T-helper 2 cell treated with Interferon-gamma antibody and Interleukin-4, amounts not matched to agents 5 μg/mL and 100 μg/mL, for 36 hours (primary cell): ENCODE data around the gene HUWE1.

Experiments used
- DNase-seq: peaks from one replicate; pipeline ENCODE4 v3.0.0; 2021; ENCODE audit warnings: low spot score
- H3K27ac Mint-ChIP-seq: one replicate; pipeline ENCODE4 v1.8.0; 2021; ENCODE audit warnings: mild to moderate bottlenecking, mixed read lengths
- H3K27me3 Mint-ChIP-seq: one replicate; pipeline ENCODE4 v1.8.0; 2021; ENCODE audit warnings: low read depth, mixed read lengths
- H3K36me3 Mint-ChIP-seq: one replicate; pipeline ENCODE4 v1.8.0; 2021; ENCODE audit warnings: low read depth, mixed read lengths
- H3K4me1 Mint-ChIP-seq: one replicate; pipeline ENCODE4 v1.8.0; 2021; ENCODE audit warnings: low read depth, mixed read lengths
- H3K4me3 Mint-ChIP-seq: one replicate; pipeline ENCODE4 v1.8.0; 2022; ENCODE audit warnings: mild to moderate bottlenecking, moderate library complexity, mixed read lengths
- H3K9me3 Mint-ChIP-seq: one replicate; pipeline ENCODE4 v1.8.0; 2021; ENCODE audit warnings: mixed read lengths

Gene HUWE1

GRCh38 chrX:53678667-53679066 lies 7.9 kb downstream of the HUWE1 start:
- DNase-seq: no peak
- Mint-ChIP-seq H3K9me3 (no peaks in the 10 kb centered on the region), H3K4me3 (no peak overlapping the region), H3K4me1 (peaks cover 34% of the 10 kb centered on the region), H3K36me3 (peaks cover 59% of the 10 kb centered on the region), H3K27ac (peak overlapping the region; percentile 8), H3K27me3 (no peaks in the 10 kb centered on the region)

GRCh38 chrX:53677286-53677685 lies 9.2 kb downstream of the HUWE1 start:
- Mint-ChIP-seq H3K4me3 (no peak overlapping the region), H3K9me3 (no peaks in the 10 kb centered on the region), H3K4me1 (peaks cover 30% of the 10 kb centered on the region), H3K27ac (no peak overlapping the region), H3K27me3 (no peaks in the 10 kb centered on the region), H3K36me3 (peaks cover 52% of the 10 kb centered on the region)
- DNase-seq: no peak

- Mint-ChIP-seq H3K27me3 (no peaks in the 10 kb centered on the region), H3K36me3 (peaks cover 42% of the 10 kb centered on the region), H3K4me1 (peaks cover 19% of the 10 kb centered on the region), H3K27ac (no peak overlapping the region), H3K4me3 (no peak overlapping the region), H3K9me3 (no peaks in the 10 kb centered on the region)
- DNase-seq: no peak
Measured at GRCh38 chrX:53674581-53674980, 11.9 kb downstream of the HUWE1 start.

GRCh38 chrX:53669258-53669657 lies 17.3 kb downstream of the HUWE1 start:
- Mint-ChIP-seq H3K4me1 (peaks cover 14% of the 10 kb centered on the region), H3K4me3 (no peak overlapping the region), H3K36me3 (peaks cover 40% of the 10 kb centered on the region), H3K27ac (no peak overlapping the region), H3K27me3 (no peaks in the 10 kb centered on the region), H3K9me3 (no peaks in the 10 kb centered on the region)
- DNase-seq: no peak

DNA sequence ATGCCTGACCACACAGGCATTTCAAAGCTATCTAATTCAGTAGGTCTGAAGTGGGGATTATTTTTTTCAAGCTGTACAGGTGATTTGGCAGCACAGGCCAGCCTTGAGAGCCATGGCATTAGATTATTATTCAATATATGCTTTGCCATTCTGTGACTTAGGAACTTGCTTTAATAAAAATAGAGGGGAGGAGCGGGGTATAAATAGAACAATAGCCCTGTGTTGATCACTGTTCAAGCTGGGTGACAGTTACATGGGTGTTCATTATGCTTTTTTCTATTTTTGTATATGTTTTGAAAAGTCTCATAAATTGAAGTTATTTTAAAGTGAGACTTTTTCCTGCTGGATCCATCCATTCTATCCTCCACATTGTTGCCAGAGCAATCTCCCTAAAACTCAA lies 20.3 kb downstream of the HUWE1 start:
- peaks cover 42% of the 10 kb centered on the region for H3K36me3 Mint-ChIP-seq
- peaks cover 13% of the 10 kb centered on the region for H3K4me1 Mint-ChIP-seq
- H3K27me3 Mint-ChIP-seq: no peaks in the 10 kb centered on the region
- no peak for DNase-seq
- H3K27ac Mint-ChIP-seq: no peak overlapping the region
- no peaks in the 10 kb centered on the region for H3K9me3 Mint-ChIP-seq
- no peak overlapping the region for H3K4me3 Mint-ChIP-seq

DNA sequence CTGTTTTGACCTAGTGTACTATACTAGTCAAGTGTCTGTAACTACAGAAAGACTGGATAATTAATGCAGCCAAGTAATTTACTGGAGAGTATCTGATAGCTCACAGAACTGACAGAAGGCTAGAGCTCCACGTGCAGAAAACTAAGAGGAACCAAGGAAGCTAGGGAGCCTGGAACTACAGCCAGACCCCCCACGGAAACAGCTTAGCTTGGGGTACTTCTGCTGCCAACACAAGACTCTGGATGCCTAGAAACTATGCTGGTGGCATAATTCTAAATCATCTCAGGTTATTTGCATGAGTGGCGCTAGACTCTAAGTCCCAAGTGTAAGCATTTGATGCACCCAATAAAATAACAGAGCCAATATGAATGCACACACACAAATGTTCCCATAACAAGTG lies 26.5 kb downstream of the HUWE1 start:
- peaks cover 25% of the 10 kb centered on the region for H3K36me3 Mint-ChIP-seq
- peaks cover 16% of the 10 kb centered on the region for H3K4me1 Mint-ChIP-seq
- H3K4me3 Mint-ChIP-seq: no peak overlapping the region
- H3K27ac Mint-ChIP-seq: no peak overlapping the region
- no peaks in the 10 kb centered on the region for H3K9me3 Mint-ChIP-seq
- no peak for DNase-seq
- no peaks in the 10 kb centered on the region for H3K27me3 Mint-ChIP-seq

GRCh38 chrX:53659039-53659438 lies 27.5 kb downstream of the HUWE1 start:
- Mint-ChIP-seq H3K4me3 (no peak overlapping the region), H3K9me3 (no peaks in the 10 kb centered on the region), H3K27ac (no peak overlapping the region), H3K27me3 (no peaks in the 10 kb centered on the region), H3K4me1 (peaks cover 24% of the 10 kb centered on the region), H3K36me3 (peaks cover 31% of the 10 kb centered on the region)
- DNase-seq: no peak

DNA sequence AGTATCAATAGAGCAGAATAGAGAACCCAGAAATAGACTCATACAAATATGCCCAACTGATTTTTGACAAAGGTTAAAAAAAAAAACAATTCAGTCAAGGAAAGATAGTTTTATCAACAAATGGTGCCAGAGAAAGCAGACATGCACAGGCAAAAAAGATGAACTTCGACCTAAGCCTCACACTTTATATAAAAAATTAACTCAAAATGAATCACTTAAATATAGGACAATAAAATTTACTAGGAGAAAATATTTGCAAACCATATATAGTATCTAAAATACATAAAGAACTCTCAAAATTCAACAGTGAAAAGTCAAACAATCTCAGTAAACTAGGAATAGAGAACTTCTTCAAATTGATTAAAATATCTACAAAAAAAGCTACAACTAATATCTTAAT lies 29.7 kb downstream of the HUWE1 start:
- Mint-ChIP-seq H3K27me3 (no peaks in the 10 kb centered on the region), H3K4me1 (peaks cover 26% of the 10 kb centered on the region), H3K27ac (no peak overlapping the region), H3K9me3 (no peaks in the 10 kb centered on the region), H3K4me3 (no peak overlapping the region), H3K36me3 (peaks cover 37% of the 10 kb centered on the region)
- no peak for DNase-seq

- H3K27me3 Mint-ChIP-seq: no peaks in the 10 kb centered on the region
- H3K36me3 Mint-ChIP-seq: peaks cover 39% of the 10 kb centered on the region
- DNase-seq: no peak
- H3K4me3 Mint-ChIP-seq: no peak overlapping the region
- no peak overlapping the region for H3K27ac Mint-ChIP-seq
- no peaks in the 10 kb centered on the region for H3K9me3 Mint-ChIP-seq
- peaks cover 24% of the 10 kb centered on the region for H3K4me1 Mint-ChIP-seq
Measured at GRCh38 chrX:53654376-53654775, 32.1 kb downstream of the HUWE1 start.

DNA sequence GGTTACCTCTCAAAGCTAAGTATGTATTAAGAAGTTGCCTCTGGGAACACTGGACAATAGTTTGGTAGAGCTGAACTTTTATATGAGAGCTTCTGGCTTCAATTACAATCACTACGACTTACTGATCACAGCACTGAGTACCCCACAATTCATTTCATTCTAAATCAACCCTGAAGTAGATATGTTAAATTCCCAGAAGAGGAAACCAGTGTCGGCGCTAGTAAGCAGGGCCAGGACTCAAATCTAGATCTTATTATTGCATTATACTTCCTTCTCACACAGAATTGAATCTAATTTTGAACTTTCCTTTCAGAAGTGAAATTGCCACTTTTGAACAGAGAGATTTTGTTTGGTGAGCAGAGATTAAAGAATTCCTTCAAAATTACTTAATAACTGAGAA lies 41.8 kb downstream of the HUWE1 start:
- Mint-ChIP-seq H3K36me3 (peaks cover 47% of the 10 kb centered on the region), H3K4me3 (no peak overlapping the region), H3K27ac (peak overlapping the region; percentile 15), H3K9me3 (no peaks in the 10 kb centered on the region), H3K4me1 (no peaks in the 10 kb centered on the region), H3K27me3 (no peaks in the 10 kb centered on the region)
- no peak for DNase-seq

GRCh38 chrX:53642337-53642736 lies 44.2 kb downstream of the HUWE1 start:
- no peak overlapping the region for H3K4me3 Mint-ChIP-seq
- no peak for DNase-seq
- H3K4me1 Mint-ChIP-seq: no peaks in the 10 kb centered on the region
- H3K36me3 Mint-ChIP-seq: peaks cover 50% of the 10 kb centered on the region
- no peak overlapping the region for H3K27ac Mint-ChIP-seq
- H3K9me3 Mint-ChIP-seq: no peaks in the 10 kb centered on the region
- no peaks in the 10 kb centered on the region for H3K27me3 Mint-ChIP-seq

DNA sequence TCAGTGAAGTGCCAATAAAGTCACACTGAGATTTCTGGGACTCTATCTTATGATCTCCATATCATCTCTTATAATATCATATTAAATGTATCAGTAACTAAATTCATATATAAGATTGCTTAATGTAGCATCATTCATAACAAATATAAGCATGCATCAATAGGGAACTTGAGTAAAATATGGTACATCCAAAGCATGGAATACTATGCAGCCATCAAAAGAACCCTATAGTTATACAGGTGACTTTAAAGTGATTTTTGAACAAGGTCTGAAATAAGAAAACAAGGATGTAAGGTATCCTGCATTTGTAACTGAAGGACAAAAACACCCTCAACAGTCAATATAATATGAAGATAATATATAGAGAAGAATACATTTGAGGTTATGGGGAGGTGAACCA lies 47.3 kb downstream of the HUWE1 start:
- Mint-ChIP-seq H3K9me3 (no peaks in the 10 kb centered on the region), H3K4me3 (no peak overlapping the region), H3K27me3 (no peaks in the 10 kb centered on the region), H3K27ac (no peak overlapping the region), H3K4me1 (no peaks in the 10 kb centered on the region), H3K36me3 (peaks cover 41% of the 10 kb centered on the region)
- DNase-seq: no peak

DNA sequence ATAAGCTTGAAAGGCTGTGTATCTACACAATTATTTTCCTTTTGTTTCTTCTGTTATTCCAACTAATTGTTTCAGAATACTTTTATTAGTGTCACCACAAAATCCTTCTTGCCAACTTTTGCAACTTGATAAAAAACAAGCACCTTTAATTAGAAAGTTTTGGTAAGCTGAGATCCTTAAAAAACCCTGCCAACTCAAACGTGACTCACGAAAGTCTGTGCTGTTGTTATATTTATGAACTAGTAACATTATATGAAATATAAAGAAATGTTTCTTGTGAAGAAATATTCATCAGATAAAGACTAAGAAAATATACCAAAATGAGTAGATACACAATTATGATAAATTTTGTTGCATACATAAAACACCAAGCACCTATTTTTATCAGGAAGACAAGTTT lies 49.0 kb downstream of the HUWE1 start:
- Mint-ChIP-seq H3K27me3 (no peaks in the 10 kb centered on the region), H3K27ac (no peak overlapping the region), H3K9me3 (no peaks in the 10 kb centered on the region), H3K4me3 (no peak overlapping the region), H3K36me3 (peaks cover 48% of the 10 kb centered on the region), H3K4me1 (peaks cover 10% of the 10 kb centered on the region)
- no peak for DNase-seq

DNA sequence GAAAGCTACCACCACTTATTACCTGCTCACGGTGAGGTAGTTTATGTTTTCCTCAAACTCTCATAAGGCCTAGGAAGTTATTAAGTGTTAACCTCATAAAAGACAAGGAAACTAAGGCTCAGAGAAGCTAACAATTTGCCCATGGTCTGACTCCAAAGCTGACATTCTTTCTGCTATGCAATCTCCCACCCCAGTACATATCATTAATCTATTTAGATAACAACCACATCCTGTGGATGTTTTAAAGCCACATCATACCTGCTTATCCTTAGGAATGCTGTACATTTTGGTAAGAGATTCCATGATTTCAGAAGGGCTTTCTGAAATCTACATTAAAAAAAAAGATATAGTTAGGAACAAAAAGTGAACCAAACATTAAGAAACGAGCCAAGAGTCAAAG lies 55.4 kb downstream of the HUWE1 start:
- Mint-ChIP-seq H3K36me3 (peaks cover 65% of the 10 kb centered on the region), H3K27ac (no peak overlapping the region), H3K27me3 (no peaks in the 10 kb centered on the region), H3K4me1 (peaks cover 18% of the 10 kb centered on the region), H3K4me3 (no peak overlapping the region), H3K9me3 (no peaks in the 10 kb centered on the region)
- no peak for DNase-seq

GRCh38 chrX:53630261-53630660 lies 56.3 kb downstream of the HUWE1 start:
- no peaks in the 10 kb centered on the region for H3K27me3 Mint-ChIP-seq
- H3K27ac Mint-ChIP-seq: no peak overlapping the region
- DNase-seq: no peak
- peaks cover 70% of the 10 kb centered on the region for H3K36me3 Mint-ChIP-seq
- no peaks in the 10 kb centered on the region for H3K9me3 Mint-ChIP-seq
- no peak overlapping the region for H3K4me3 Mint-ChIP-seq
- H3K4me1 Mint-ChIP-seq: peaks cover 18% of the 10 kb centered on the region
